K562 (cell line): ENCODE data around the gene ARFGEF2. TPM values are rescaled to one million over a fixed set of nuclear protein-coding genes. Genes with fewer than 3 reads are reported as not detected.

Experiments
- polyA plus RNA-seq, 8 experiments: library from polyadenylated mRNA; depleted of rRNA in 4 of 8; stranded (reverse) in 5 of 8; unstranded in 3 of 8; fragments of >200 nt; fragmentation: Nextera tagmentation in 2 of 8; fragmentation: Illumina TruSeq in 1 of 8; extraction: Ambion mirVana in 2 of 8; extraction: Trizol in 1 of 8; gene quantifications; 2 replicates each; pipeline versions ENCODE4 v1.2.1 to v1.2.3, GENCODE V29; 2011 to 2014; ENCODE audit warnings: inconsistent platforms in 1 of 8, missing spikeins in 1 of 8
- total RNA-seq, 7 experiments: library from RNA; depleted of rRNA in 6 of 7; stranded (reverse); fragments of >200 nt in 6 of 7; fragmentation: Illumina TruSeq in 2 of 7; extraction: Trizol in 2 of 7; gene quantifications; 2 replicates each; pipeline versions ENCODE4 v1.2.1 to v1.2.3, GENCODE V29; 2011 to 2021; ENCODE audit warnings: low replicate concordance in 1 of 7
- TF ChIP-seq, protein P1 (sequence below), 2 experiments: fragments of 450-650 bp in 1 of 2; sonication (generic) in 1 of 2; formaldehyde crosslinking in 1 of 2; IDR thresholded peaks; 2 replicates each; pipeline versions ENCODE4 v1.7.1 to v1.9.0; 2016 to 2022; ENCODE audit warnings: inconsistent platforms in 1 of 2, mild to moderate bottlenecking in 1 of 2, missing genetic modification reagents in 1 of 2

ARFGEF2 gene
- total and polyA plus RNA-seq, 9 of the 15 experiments (the other 6 are each of a cell fraction or from before 2014, with no cell fraction given), result 4.2 to 18.8 (median 13.7) TPM

DNA sequence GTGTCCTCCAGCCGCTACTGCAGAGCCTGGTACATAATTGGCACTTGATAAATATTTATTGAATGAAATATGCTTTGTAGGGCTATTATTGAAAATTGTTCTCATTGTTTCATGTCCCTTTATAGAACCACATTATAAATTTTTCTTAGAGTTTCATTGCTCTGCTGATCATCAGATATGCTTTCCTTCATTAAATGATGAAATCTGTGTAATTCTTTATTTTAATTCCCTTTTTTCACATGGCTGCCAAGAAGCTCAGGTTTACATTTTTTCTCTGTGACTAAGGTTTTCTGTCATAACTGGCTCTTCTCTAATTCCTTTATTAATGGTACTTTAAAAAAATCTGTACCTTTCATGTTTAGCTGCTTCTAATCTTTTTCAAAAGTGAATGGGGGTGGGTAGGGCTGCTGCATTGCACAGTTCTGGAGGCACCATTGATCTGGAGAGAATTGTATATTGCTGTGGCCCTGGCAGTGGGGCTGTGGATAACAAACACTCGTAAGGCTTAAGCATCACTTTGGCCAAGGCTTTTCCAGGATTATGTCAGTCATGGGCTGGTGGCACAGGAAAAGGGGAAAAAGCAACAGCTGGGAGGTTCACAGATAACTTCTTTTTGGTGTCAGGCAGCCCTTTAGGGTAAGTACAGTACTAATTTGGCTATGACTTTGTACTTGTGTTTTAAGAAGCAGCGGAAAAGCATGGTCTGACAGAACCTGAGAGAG is 43.8 kb downstream of the ARFGEF2 start (continued):
- TF ChIP-seq, protein P1, sequence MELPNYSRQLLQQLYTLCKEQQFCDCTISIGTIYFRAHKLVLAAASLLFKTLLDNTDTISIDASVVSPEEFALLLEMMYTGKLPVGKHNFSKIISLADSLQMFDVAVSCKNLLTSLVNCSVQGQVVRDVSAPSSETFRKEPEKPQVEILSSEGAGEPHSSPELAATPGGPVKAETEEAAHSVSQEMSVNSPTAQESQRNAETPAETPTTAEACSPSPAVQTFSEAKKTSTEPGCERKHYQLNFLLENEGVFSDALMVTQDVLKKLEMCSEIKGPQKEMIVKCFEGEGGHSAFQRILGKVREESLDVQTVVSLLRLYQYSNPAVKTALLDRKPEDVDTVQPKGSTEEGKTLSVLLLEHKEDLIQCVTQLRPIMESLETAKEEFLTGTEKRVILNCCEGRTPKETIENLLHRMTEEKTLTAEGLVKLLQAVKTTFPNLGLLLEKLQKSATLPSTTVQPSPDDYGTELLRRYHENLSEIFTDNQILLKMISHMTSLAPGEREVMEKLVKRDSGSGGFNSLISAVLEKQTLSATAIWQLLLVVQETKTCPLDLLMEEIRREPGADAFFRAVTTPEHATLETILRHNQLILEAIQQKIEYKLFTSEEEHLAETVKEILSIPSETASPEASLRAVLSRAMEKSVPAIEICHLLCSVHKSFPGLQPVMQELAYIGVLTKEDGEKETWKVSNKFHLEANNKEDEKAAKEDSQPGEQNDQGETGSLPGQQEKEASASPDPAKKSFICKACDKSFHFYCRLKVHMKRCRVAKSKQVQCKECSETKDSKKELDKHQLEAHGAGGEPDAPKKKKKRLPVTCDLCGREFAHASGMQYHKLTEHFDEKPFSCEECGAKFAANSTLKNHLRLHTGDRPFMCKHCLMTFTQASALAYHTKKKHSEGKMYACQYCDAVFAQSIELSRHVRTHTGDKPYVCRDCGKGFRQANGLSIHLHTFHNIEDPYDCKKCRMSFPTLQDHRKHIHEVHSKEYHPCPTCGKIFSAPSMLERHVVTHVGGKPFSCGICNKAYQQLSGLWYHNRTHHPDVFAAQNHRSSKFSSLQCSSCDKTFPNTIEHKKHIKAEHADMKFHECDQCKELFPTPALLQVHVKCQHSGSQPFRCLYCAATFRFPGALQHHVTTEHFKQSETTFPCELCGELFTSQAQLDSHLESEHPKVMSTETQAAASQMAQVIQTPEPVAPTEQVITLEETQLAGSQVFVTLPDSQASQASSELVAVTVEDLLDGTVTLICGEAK (IDR thresholded peaks at IDR 0.05), result no peak
- TF ChIP-seq, protein P1 (CRISPR knock-in tag; IDR thresholded peaks at IDR 0.05), result no peak
